NCI-H2227 treated with DMSO at 0.1 percent for 48 hours (cell line): ENCODE data around the gene ZNF581.

Experiments used
- DNase-seq: peaks from one replicate; lab custom pipeline; 2025; lab: John Stamatoyannopoulos, UW

ZNF581 gene

GRCh38 chr19:55643003-55643886 is at the start of gene ZNF581:
TSS of gene ZNF581 (plus strand) at chr19:55643649. CDS start at chr19:55644572, 923 bp downstream.
- peak; percentile 86 for DNase-seq

DNA sequence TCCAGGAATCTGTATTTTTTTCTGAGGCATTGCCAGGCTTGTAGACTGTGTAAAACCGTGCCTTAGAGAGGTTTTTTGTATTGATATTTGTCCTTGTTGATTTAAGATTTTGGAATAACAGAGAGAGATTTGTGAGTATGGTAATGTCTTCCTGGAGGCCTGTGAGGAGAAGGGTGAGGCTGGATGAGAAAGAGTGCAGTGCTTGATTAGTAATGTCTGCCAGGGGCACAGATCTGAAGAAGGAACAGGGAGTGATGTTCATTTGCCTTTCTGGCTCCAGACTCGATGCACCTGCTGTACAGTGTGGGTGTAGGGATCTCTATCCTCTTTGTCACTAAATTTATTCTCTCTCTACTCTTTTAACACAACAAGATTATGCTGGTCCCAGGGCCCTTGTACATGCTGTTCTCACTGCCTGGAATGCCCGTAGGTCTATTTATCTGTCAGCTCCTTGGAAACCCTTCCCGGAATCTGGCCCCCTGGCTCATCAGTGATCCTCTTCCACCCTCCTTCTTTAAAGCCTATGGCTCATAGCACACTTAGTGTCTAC is 48.4 kb upstream of the ZNF581 start:
- DNase-seq, result no peak

DNA sequence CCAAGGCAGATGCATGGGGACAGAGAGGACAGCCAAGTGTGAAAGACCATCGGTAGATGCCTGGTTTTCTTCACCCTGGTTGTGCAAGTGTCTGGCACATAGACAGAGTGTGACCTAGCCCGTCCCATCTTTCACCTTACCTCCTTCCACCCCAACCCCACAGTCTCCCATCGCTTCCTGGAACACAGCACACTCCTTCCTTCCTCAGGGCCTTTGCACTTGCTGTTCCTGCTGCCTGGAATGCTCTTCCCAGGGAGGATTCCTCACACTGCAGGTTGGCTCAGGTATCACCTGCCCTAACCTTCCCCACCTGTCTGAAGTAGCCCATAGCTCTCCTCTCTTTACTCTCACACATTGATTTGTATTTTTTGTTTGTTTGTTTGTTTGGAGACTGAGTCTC is 47.1 kb upstream of the ZNF581 start:
- DNase-seq, result no peak

DNA sequence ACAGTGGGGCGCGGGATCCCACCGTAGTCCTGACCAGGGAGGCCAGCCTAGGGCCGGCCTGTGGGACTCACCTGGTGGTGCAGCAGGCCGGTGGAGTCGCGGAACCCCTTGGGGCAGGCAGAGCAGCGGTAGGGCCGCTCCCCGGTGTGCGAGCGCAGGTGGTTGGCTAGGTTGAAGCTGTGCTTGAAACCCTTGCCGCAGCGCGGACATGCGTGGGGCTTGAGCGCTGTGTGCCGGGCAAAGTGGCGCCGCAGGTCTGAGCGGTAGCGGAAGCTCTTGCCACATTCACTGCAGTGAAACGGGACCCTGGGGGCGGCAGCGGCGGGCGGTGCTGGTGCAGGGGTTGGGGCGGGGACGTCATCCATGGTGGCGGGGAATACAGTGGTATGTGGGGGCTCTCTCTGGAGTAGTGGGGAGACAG is 45.9 kb upstream of the ZNF581 start:
- DNase-seq, result no peak

DNA sequence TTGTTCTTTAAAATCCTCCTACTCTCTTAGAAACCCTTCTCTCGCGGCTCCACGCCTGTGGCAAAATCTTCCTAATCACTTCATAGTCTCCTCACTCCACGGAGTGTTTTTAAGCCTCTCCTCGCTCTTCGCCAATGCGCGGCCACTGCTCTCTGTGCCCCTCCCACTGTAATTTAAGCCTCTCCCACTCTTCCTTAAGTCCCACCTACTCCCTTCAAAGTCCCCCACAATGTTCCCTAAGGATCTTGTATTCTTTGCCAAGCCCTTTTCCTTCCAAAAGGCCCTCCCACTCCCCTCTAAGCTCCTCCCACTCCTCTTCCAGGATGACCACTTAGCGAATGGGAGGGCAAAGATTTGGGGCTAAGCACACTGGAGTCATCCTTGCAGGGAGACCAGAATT is 45.4 kb upstream of the ZNF581 start:
- no peak for DNase-seq

GRCh38 chr19:55598719-55599467 is 44.6 kb upstream of the ZNF581 start:
- peak; percentile 98 for DNase-seq

GRCh38 chr19:55599468-55599841 is 44.0 kb upstream of the ZNF581 start, which contains the start of gene FIZ1:
TSS of gene FIZ1 (minus strand) at chr19:55599517. CDS start at chr19:55597865, 1,652 bp downstream.
- peak; percentile 100 for DNase-seq

DNA sequence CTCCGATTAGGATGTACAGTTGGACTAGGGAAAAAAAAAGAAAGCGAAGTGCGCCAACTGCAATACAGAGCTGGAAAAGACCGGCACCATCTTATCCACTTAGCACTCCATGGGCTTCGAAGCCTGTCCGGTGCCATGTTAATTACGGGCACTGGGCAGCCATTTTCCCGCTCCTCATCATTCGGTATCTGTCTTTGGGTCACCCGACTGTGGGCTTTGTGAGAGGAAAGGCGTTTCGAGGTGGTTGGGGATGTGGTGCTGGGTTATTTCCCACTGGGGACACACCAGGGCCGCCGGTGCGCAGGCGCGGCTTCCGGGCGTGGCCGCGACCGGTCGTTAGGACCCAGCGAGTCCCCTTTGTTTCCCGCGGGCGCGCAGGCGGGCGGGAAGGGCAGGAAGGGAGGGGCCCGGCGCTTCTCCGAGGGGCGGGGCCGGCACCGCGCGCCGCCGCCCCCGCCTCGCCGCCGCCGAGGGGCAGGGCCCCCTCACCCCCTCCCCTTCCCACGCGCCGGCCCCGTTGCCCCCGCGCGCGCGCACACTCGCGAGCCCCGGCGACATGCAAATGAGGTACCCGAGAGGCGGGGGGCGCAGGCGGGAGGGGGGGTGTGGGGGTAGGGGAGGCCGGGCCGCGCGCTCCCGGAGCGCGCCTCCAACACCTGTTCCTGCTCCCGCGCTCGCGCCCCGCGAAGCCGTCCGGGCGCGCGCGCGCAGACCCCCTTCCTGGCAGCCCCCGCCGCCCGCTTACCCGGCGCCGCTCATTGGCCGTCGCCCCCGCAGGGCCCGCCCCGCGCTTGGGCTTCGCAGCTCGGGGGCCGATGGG is 43.4 kb upstream of the ZNF581 start, which contains the start of gene ZNF524:
Gene ZNF524 (plus strand): TSS at position 447 of the 820 bp plus-strand sequence. CDS start 1,825 bp downstream, outside the sequence.
- peak; percentile 99 for DNase-seq

DNA sequence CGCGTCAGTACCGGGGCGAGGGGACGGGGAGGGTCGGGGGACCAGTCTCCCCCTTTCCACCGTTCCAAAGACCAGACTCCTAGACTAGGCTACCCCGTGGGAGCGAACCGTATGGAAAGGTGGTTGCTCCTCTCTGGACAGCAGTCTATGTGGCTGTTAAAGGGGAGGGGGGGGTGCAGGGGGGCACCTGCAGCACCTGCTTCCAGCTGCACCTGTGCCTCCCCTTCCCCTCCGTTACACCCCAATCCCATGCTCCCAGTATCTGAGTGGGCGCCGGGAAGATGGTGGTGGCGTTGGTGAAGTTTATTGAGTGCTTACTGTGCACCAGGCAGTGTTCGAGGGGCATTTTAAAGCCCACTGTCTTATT is 42.8 kb upstream of the ZNF581 start:
- no peak for DNase-seq

- no peak for DNase-seq
Observed at GRCh38 chr19:55601084-55601483, 42.4 kb upstream of the ZNF581 start.

GRCh38 chr19:55602104-55603001 is 41.1 kb upstream of the ZNF581 start:
- DNase-seq, result no peak

DNA sequence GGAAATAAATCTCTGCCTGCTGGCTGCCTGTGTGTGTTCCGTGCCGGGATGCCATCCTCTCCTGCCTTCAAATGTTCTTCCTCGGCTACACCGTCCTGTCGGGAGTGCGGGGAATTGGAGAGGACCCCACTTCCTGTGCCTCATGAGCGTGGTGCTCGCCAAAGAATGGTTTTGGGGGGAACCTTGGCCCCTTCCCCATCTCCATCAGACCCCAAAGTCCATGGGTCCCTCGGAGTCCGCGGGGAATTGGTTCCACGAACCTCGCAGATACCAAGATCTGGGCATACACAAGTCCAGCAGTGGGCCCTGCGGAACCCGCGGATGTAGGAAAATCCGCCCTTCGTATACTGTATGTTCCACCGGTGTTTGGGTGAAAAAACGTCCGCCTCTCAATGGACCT is 40.3 kb upstream of the ZNF581 start:
- no peak for DNase-seq

GRCh38 chr19:55603581-55604292 is 39.7 kb upstream of the ZNF581 start:
- no peak for DNase-seq

GRCh38 chr19:55605207-55605636 is 38.2 kb upstream of the ZNF581 start:
- peak; percentile 100 for DNase-seq

DNA sequence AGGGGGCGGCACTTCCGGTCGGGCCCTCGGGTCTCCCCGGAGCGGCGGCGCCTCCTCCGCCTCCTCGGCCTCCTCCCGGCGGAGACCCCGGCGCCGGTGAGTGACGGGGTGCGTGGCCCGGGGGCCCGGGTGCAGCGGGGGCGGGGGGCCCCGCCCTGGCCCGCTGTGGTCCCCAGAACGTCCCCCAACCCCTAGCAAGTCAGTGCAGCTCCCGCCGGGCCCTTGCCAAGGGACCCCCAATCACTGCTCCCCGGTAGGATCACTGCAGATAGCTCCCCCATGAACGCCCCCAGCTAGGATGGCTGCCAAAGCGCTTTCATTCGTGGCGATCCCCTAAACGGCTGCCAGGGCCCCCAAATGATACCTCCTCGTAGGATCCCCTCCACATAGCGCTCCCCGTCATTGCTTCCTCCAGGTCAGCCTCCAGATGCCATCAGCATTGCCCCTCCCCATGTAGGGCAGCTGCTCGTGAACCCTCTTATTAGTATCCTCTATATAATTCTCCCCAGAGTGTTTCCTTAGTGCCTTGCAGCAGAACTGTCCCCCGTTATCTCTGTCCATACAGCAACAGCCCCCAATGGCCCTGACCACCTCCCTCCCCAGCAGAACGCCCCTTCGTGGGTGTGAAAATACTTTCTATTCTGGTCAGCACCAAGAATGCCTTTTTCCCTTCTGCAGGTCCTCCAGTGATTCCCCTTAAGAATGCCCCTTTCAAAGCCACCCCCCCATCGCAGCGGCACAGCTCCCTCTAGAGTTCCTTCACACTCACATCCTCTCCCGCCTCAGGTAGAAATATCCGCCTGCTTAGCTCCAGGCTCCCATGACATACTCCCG is 37.6 kb upstream of the ZNF581 start, which contains the start of gene ZNF865:
Gene ZNF865 (plus strand): TSS at position 11 of the 834 bp plus-strand sequence. CDS start 7,972 bp downstream, outside the sequence.
- DNase-seq, result peak; percentile 98

- DNase-seq, result no peak
Observed at GRCh38 chr19:55606471-55606787, 37.0 kb upstream of the ZNF581 start.

DNA sequence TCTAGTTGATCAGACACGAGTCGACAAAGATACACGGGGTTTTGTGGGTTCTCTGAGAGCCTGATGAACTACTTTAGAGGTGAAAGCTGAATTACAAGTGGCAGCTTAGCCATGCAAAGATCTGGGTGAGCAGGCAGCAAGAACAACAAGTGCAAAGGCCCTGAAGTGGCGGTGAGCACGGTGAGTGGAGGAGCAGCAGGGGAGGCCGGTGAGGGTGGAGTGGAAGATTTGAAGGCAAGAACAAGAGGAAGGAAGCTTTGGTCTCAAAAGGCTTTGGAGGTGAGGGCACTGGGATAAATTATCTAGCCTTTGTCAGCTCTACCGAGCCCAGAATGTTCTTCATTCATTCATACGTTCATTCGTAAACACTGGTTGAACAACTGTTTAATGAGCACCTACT is 36.6 kb upstream of the ZNF581 start:
- no peak for DNase-seq

GRCh38 chr19:55609326-55609725 is 34.1 kb upstream of the ZNF581 start:
- no peak for DNase-seq
